B cell (primary cell): Measurements from ENCODE around the gene ESRRB.

Source experiments
- CTCF ChIP-seq: fragments of 200-600 bp; IDR thresholded peaks from one replicate; pipeline ENCODE4 v1.8.0; 2022; ENCODE audit warnings: antibody characterized with exemption, mild to moderate bottlenecking
- EZH2 ChIP-seq: IDR thresholded peaks from 2 replicates; pipeline ENCODE4 v1.6.1; 2012; ENCODE audit warnings: borderline replicate concordance, low read depth, mild to moderate bottlenecking, moderate library complexity, low read length; ENCODE audit not compliant: insufficient read depth, poor library complexity, severe bottlenecking

GRCh38 chr14:76371066-76371465 is 4.9 kb upstream of the ESRRB start:
- no peak for TF ChIP-seq CTCF
- no peak for TF ChIP-seq EZH2
